H1 (cell line): Measurements from ENCODE around the gene ESCO1. TPM values are rescaled to one million over a fixed set of nuclear protein-coding genes. Genes with fewer than 3 reads are reported as not detected.

Experiments
- CTCF ChIA-PET: fragments of 300-600 bp; sonication (Branson Sonifier 250); formaldehyde crosslinking; loops from one replicate; lab custom pipeline; 2021; ENCODE audit not compliant: partially characterized antibody; lab: Charles Lee
- POLR2A ChIA-PET: fragments of 300-600 bp; sonication (Branson Sonifier 250); formaldehyde crosslinking; loops from one replicate; lab custom pipeline; 2021; ENCODE audit warnings: inconsistent platforms; ENCODE audit not compliant: partially characterized antibody; lab: Charles Lee
- DNase-seq, 2 experiments: peaks; one replicate each; pipeline versions ENCODE4 v3.0.0 to v3.0.0-alpha.2; 2010 to 2022; ENCODE audit warnings: low spot score in 2 of 2, low read depth in 1 of 2, mixed read lengths in 1 of 2
- FAIRE-seq: peaks from 2 replicates; lab custom pipeline; 2011; peaks lifted over from hg19 to GRCh38; lab: Jason Lieb, UNC
- H2AFZ ChIP-seq: 2 replicates; pipeline ENCODE4 v1.8.1; 2012; ENCODE audit warnings: low read length, inconsistent platforms
- H2AK5ac ChIP-seq: 2 replicates; pipeline ENCODE4 v1.6.1; 2013; ENCODE audit warnings: low read depth, low read length
- H2BK120ac ChIP-seq: replicated peaks from 2 replicates; pipeline ENCODE3; 2013; ENCODE audit warnings: low read depth, low read length, inconsistent platforms
- H2BK12ac ChIP-seq: 2 replicates; pipeline ENCODE4 v1.6.1; 2013; ENCODE audit warnings: low read depth, low read length
- H2BK15ac ChIP-seq: 2 replicates; pipeline ENCODE4 v1.6.1; 2013; ENCODE audit warnings: low read length
- H2BK20ac ChIP-seq: 2 replicates; pipeline ENCODE4 v1.6.1; 2013; ENCODE audit warnings: low read length
- H2BK5ac ChIP-seq: 2 replicates; pipeline ENCODE4 v1.6.1; 2013; ENCODE audit warnings: low read depth, low read length
- H3K14ac ChIP-seq: 2 replicates; pipeline ENCODE4 v1.6.1; 2013; ENCODE audit warnings: inconsistent platforms; ENCODE audit not compliant: insufficient read length
- H3K18ac ChIP-seq: 2 replicates; pipeline ENCODE4 v1.6.1; 2013; ENCODE audit warnings: low read length; ENCODE audit errors: extremely low read depth
- H3K23ac ChIP-seq: 2 replicates; pipeline ENCODE4 v1.6.1; 2013; ENCODE audit warnings: inconsistent platforms; ENCODE audit not compliant: insufficient read length
- H3K23me2 ChIP-seq: 2 replicates; pipeline ENCODE4 v1.6.1; 2013; ENCODE audit warnings: low read depth, low read length
- H3K27ac ChIP-seq: 2 replicates; pipeline ENCODE4 v1.6.1; 2011; ENCODE audit warnings: low read depth, low read length, inconsistent platforms
- H3K27me3 ChIP-seq, 4 experiments: replicated peaks in 1 of 4; 1 replicate in 1 of 4; 2 replicates in 3 of 4; pipeline versions ENCODE4 v1.6.1 to v1.8.1; 2011 to 2013; ENCODE audit warnings: low read length in 3 of 4, mild to moderate bottlenecking in 3 of 4, inconsistent platforms in 2 of 4, mixed read lengths in 2 of 4, moderate library complexity in 1 of 4; ENCODE audit not compliant: control insufficient read depth in 3 of 4, insufficient read depth in 3 of 4; ENCODE audit errors: extremely low read depth in 1 of 4
- H3K36me3 ChIP-seq, 4 experiments: 2 replicates each; pipeline versions ENCODE4 v1.6.1 to v1.8.1; 2011 to 2013; ENCODE audit warnings: mild to moderate bottlenecking in 4 of 4, low read length in 3 of 4, moderate library complexity in 2 of 4, control low read depth in 1 of 4, inconsistent platforms in 1 of 4; ENCODE audit not compliant: insufficient read depth in 4 of 4, control insufficient read depth in 2 of 4
- H3K4ac ChIP-seq: replicated peaks from 2 replicates; pipeline ENCODE3; 2013; ENCODE audit warnings: low read length, low read depth, mixed read lengths, inconsistent platforms; ENCODE audit not compliant: insufficient read length
- H3K4me1 ChIP-seq, 4 experiments: replicated peaks in 1 of 4; 1 replicate in 1 of 4; 2 replicates in 3 of 4; pipeline versions ENCODE4 v1.6.1 to v1.8.1; 2011 to 2013; ENCODE audit warnings: low read length in 3 of 4, inconsistent platforms in 2 of 4, mixed read lengths in 1 of 4; ENCODE audit not compliant: insufficient read depth in 4 of 4, control insufficient read depth in 3 of 4
- H3K4me2 ChIP-seq, 2 experiments: 2 replicates each; pipeline versions ENCODE4 v1.6.1 to v1.8.1; 2011 to 2013; ENCODE audit warnings: low read depth in 2 of 2, low read length in 2 of 2, control low read depth in 1 of 2, inconsistent platforms in 1 of 2, mild to moderate bottlenecking in 1 of 2; ENCODE audit not compliant: insufficient read depth in 1 of 2
- H3K4me3 ChIP-seq, 4 experiments: fragments of 200-600, 300-600 bp in 1 of 4; sonication (generic), shearing (Covaris generic), sonication (Bioruptor Twin) in 1 of 4; 2 replicates each; pipeline versions ENCODE4 v1.5.1 to v1.8.1; 2011 to 2016; ENCODE audit warnings: low read length in 4 of 4, low read depth in 3 of 4, control low read depth in 2 of 4, inconsistent platforms in 2 of 4, mild to moderate bottlenecking in 2 of 4, mixed read lengths in 1 of 4, moderate library complexity in 1 of 4; ENCODE audit not compliant: insufficient read depth in 2 of 4; ENCODE audit errors: extremely low read depth in 1 of 4
- H3K56ac ChIP-seq: replicated peaks from 2 replicates; pipeline ENCODE3; 2013; ENCODE audit warnings: low read depth, mild to moderate bottlenecking, mixed read lengths, low read length, inconsistent platforms; ENCODE audit not compliant: insufficient read length
- H3K79me1 ChIP-seq: 2 replicates; pipeline ENCODE4 v1.6.1; 2013; ENCODE audit warnings: low read depth, low read length, control low read depth
- H3K79me2 ChIP-seq, 2 experiments: 2 replicates each; pipeline versions ENCODE4 v1.6.1 to v1.8.1; 2012 to 2013; ENCODE audit warnings: low read length in 2 of 2, mild to moderate bottlenecking in 2 of 2, inconsistent platforms in 1 of 2; ENCODE audit not compliant: insufficient read depth in 2 of 2, control insufficient read depth in 1 of 2
- H3K9ac ChIP-seq, 4 experiments: replicated peaks in 1 of 4; 1 replicate in 1 of 4; 2 replicates in 3 of 4; pipeline versions ENCODE4 v1.6.1 to v1.8.1; 2011 to 2013; ENCODE audit warnings: low read depth in 3 of 4, low read length in 3 of 4, control low read depth in 2 of 4, mild to moderate bottlenecking in 2 of 4, moderate library complexity in 2 of 4, inconsistent platforms in 1 of 4; ENCODE audit errors: extremely low read depth in 1 of 4
- H3K9me3 ChIP-seq, 2 experiments: 2 replicates each; pipeline versions ENCODE4 v1.6.1 to v1.8.1; 2012 to 2013; ENCODE audit warnings: mild to moderate bottlenecking in 2 of 2, moderate library complexity in 2 of 2, control low read depth in 1 of 2, inconsistent platforms in 1 of 2, low read depth in 1 of 2, low read length in 1 of 2, mixed read lengths in 1 of 2; ENCODE audit not compliant: insufficient read depth in 2 of 2
- H4K20me1 ChIP-seq, 2 experiments: replicated peaks in 1 of 2; 2 replicates each; pipeline versions ENCODE3 to v1.8.1; 2011 to 2013; ENCODE audit warnings: inconsistent platforms in 2 of 2, low read length in 2 of 2, mild to moderate bottlenecking in 1 of 2; ENCODE audit not compliant: insufficient read depth in 2 of 2, control insufficient read depth in 1 of 2
- H4K5ac ChIP-seq: 2 replicates; pipeline ENCODE4 v1.6.1; 2013; ENCODE audit warnings: low read length, low read depth, mixed read lengths, inconsistent platforms; ENCODE audit not compliant: insufficient read length
- H4K8ac ChIP-seq: 2 replicates; pipeline ENCODE4 v1.8.0; 2013; ENCODE audit warnings: mild to moderate bottlenecking, moderate library complexity, low read length, inconsistent platforms; ENCODE audit not compliant: insufficient read depth; ENCODE audit errors: extremely low read depth
- H4K91ac ChIP-seq: replicated peaks from 2 replicates; pipeline ENCODE3; 2013; ENCODE audit warnings: low read length, mixed read lengths, inconsistent platforms; ENCODE audit not compliant: insufficient read length
- CREB1 ChIP-seq: IDR thresholded peaks from 2 replicates; pipeline ENCODE4 v1.6.1; 2012; ENCODE audit warnings: inconsistent platforms
- EZH2 ChIP-seq: fragments of 200-600 bp; sonication (generic); IDR thresholded peaks from 2 replicates; pipeline ENCODE4 v1.7.1; 2012; ENCODE audit warnings: low read depth, mild to moderate bottlenecking, moderate library complexity, low read length, inconsistent platforms; ENCODE audit not compliant: severe bottlenecking
- HDAC2 ChIP-seq, 2 experiments: fragments of 300-600 bp in 1 of 2; sonication (generic) in 1 of 2; IDR thresholded peaks; 2 replicates each; pipeline ENCODE4 v1.6.1; 2011 to 2012; ENCODE audit warnings: low read depth in 2 of 2, low read length in 2 of 2, mild to moderate bottlenecking in 2 of 2, moderate library complexity in 2 of 2, borderline replicate concordance in 1 of 2, inconsistent platforms in 1 of 2
- JUND ChIP-seq: IDR thresholded peaks from 2 replicates; pipeline ENCODE4 v1.6.1; 2011; ENCODE audit warnings: mild to moderate bottlenecking, improper control_type of control experiment, low read length
- KDM5A ChIP-seq: fragments of 200-600 bp; IDR thresholded peaks from 2 replicates; pipeline ENCODE4 v1.7.1; 2012; ENCODE audit warnings: mild to moderate bottlenecking, low read length, inconsistent platforms, mixed read lengths
- MAFK ChIP-seq: IDR thresholded peaks from 2 replicates; pipeline ENCODE4 v1.6.1; 2012; ENCODE audit warnings: low read depth, mild to moderate bottlenecking, improper control_type of control experiment, low read length
- RAD21 ChIP-seq, 2 experiments: IDR thresholded peaks in 1 of 2; conservative IDR thresholded peaks in 1 of 2; 2 replicates each; pipeline ENCODE4 v1.6.1; 2011; ENCODE audit warnings: low read depth in 2 of 2, low read length in 2 of 2, improper control_type of control experiment in 1 of 2, inconsistent platforms in 1 of 2, mild to moderate bottlenecking in 1 of 2, moderate library complexity in 1 of 2
- TBP ChIP-seq: IDR thresholded peaks from 2 replicates; pipeline ENCODE4 v1.6.1; 2011; ENCODE audit warnings: low read depth, low read length, improper control_type of control experiment
- WGBS, 2 experiments: shearing (Covaris generic) in 1 of 2; methylation state at CpG; one replicate each; pipeline versions ENCODE4 v1.1.6 to v1.1.7; 2013 to 2015; ENCODE audit warnings: low lambda C conversion rate in 2 of 2, mixed read lengths in 2 of 2, inconsistent platforms in 1 of 2, low coverage in 1 of 2, missing lambda C conversion rate in 1 of 2; ENCODE audit not compliant: insufficient replicate concordance in 2 of 2, insufficient coverage in 1 of 2, insufficient read length in 1 of 2; ENCODE audit errors: extremely low coverage in 1 of 2, missing lambda C conversion rate in 1 of 2; 5-methylcytosine and 5-hydroxymethylcytosine counted together
- polyA plus RNA-seq, 7 experiments: library from polyadenylated mRNA; depleted of rRNA in 3 of 7; stranded (reverse) in 5 of 7; unstranded in 2 of 7; fragments of >200 nt in 5 of 7; fragments of 200-250 nt in 2 of 7; gene quantifications; 1 replicate in 5 of 7; 2 replicates in 1 of 7; 4 replicates in 1 of 7; pipeline versions ENCODE4 v1.2.1 to v1.2.3, GENCODE V29; 2011 to 2013; ENCODE audit warnings: missing spikeins in 2 of 7, mixed read lengths in 2 of 7
- total RNA-seq: library from RNA; stranded (reverse); fragmentation: NEBNext Ultra II Directional; extraction: Animal tissue kit (Norgen Biotek cat#: 25700); gene quantifications from 2 replicates; pipeline ENCODE4 v1.2.1, GENCODE V29; 2021
- TF ChIP-seq, protein P1 (sequence below): IDR thresholded peaks from 2 replicates; pipeline ENCODE4 v1.6.1; 2012; ENCODE audit warnings: inconsistent platforms
- TF ChIP-seq, protein P2 (sequence below): IDR thresholded peaks from 2 replicates; pipeline ENCODE4 v1.6.1; 2012; ENCODE audit warnings: low read length, inconsistent platforms

Gene ESCO1
- total and polyA plus RNA-seq, 2 of the 8 experiments (the other 6 are each of a cell fraction or from before 2014, with no cell fraction given) = 5.8 to 48.3 TPM

DNA sequence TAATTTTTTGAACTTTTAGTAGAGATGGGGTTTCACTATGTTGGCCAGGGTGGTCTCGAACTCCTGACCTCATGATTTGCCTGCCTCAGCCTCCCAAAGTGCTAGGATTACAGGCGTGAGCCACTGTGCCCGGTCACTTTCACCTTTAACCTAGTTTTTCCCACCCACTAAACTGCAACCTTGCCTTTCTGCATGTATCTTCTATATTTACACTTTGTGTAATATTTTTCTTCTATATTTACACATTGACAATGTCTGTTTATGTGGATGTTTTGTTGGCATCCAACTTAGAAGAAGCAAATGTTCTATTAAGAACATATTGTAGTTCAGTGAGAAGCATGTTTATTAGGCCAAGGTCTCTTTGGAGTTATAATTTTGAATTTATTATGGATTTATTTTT lies 38.3 kb upstream of the ESCO1 start:
- Histone ChIP-seq H4K20me1 (no peaks in the 10 kb centered on the region), H3K4me2 (no peak overlapping the region), H3K27ac (no peak overlapping the region), H2BK20ac (no peak overlapping the region), H2BK120ac (no peak overlapping the region), H4K8ac (no peak overlapping the region), H3K79me1 (no peaks in the 10 kb centered on the region), H3K18ac (no peak overlapping the region), H3K27me3 (no peaks in the 10 kb centered on the region), H3K23me2 (no peaks in the 10 kb centered on the region; the same call in 1 of the 2 replicates), H3K14ac (no peak overlapping the region), H3K4ac (no peak overlapping the region), H2BK15ac (no peak overlapping the region), H3K4me3 (no peak overlapping the region), H3K79me2 (no peaks in the 10 kb centered on the region), H3K36me3 (no peaks in the 10 kb centered on the region; a peak in 2 of 8 replicates), H2BK12ac (no peak overlapping the region), H4K5ac (no peak overlapping the region), H3K9me3 (no peaks in the 10 kb centered on the region), H3K4me1 (no peaks in the 10 kb centered on the region), H4K91ac (no peak overlapping the region), H2AFZ (no peak overlapping the region), H3K9ac (no peak overlapping the region), H3K23ac (no peak overlapping the region), H2AK5ac (no peak overlapping the region), H3K56ac (no peak overlapping the region), H2BK5ac (no peak overlapping the region)
- ChIA-PET POLR2A (no interaction called here), CTCF (no interaction called here)
- DNase-seq (no peak), FAIRE-seq (no peak)
- 93% methylated on average over 3 of the region's 3 CpGs; no CpG with 5 or more reads in 1 of the 2 experiments for WGBS, 2 experiments
- TF ChIP-seq HDAC2 (IDR thresholded peaks at IDR 0.05; ENCODE audit: borderline replicate concordance in 1 of 2, low read depth in 2 of 2, low read length in 2 of 2) (no peak), RAD21 (IDR thresholded peaks at IDR 0.05 in 1 of 2, conservative IDR thresholded peaks at IDR 0.05 in 1 of 2; ENCODE audit: low read depth in 2 of 2, low read length in 2 of 2) (no peak), EZH2 (no peak), MAFK (no peak), KDM5A (no peak), TBP (no peak), JUND (no peak), CREB1 (no peak)
- TF ChIP-seq, protein P1, sequence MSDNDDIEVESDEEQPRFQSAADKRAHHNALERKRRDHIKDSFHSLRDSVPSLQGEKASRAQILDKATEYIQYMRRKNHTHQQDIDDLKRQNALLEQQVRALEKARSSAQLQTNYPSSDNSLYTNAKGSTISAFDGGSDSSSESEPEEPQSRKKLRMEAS = no peak
- TF ChIP-seq, protein P2, sequence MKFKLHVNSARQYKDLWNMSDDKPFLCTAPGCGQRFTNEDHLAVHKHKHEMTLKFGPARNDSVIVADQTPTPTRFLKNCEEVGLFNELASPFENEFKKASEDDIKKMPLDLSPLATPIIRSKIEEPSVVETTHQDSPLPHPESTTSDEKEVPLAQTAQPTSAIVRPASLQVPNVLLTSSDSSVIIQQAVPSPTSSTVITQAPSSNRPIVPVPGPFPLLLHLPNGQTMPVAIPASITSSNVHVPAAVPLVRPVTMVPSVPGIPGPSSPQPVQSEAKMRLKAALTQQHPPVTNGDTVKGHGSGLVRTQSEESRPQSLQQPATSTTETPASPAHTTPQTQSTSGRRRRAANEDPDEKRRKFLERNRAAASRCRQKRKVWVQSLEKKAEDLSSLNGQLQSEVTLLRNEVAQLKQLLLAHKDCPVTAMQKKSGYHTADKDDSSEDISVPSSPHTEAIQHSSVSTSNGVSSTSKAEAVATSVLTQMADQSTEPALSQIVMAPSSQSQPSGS = no peak
